Mesenchymal stem cell (in vitro differentiated cells and primary cell): ENCODE data around the gene WWOX.
A peak's percentile ranks its signal among the peaks of the same experiment; 100 is the strongest.

ENCODE experiments used
- DNase-seq: peaks from one replicate; pipeline ENCODE4 v3.0.0-alpha.2; 2013
- H2AFZ ChIP-seq: one replicate; pipeline ENCODE4 v1.6.1; 2013; ENCODE audit warnings: low read depth, mild to moderate bottlenecking, control low read depth, inconsistent platforms, low read length, moderate library complexity
- H2AK5ac ChIP-seq: 2 replicates; pipeline ENCODE4 v1.6.1; 2013; ENCODE audit warnings: low read length, moderate library complexity, mild to moderate bottlenecking, inconsistent platforms; ENCODE audit not compliant: severe bottlenecking
- H2BK120ac ChIP-seq: one replicate; pipeline ENCODE4 v1.6.1; 2013; ENCODE audit warnings: low read depth, mild to moderate bottlenecking, inconsistent platforms, low read length, moderate library complexity
- H2BK12ac ChIP-seq, 2 experiments: one replicate each; pipeline ENCODE4 v1.6.1; 2013; ENCODE audit warnings: inconsistent platforms in 2 of 2, low read length in 2 of 2, mild to moderate bottlenecking in 2 of 2, moderate library complexity in 2 of 2, control low read depth in 1 of 2
- H2BK15ac ChIP-seq: one replicate; pipeline ENCODE4 v1.6.1; 2013; ENCODE audit warnings: mild to moderate bottlenecking, low read depth, inconsistent platforms; ENCODE audit not compliant: poor library complexity, severe bottlenecking
- H2BK5ac ChIP-seq: 2 replicates; pipeline ENCODE4 v1.6.1; 2013; ENCODE audit warnings: low read depth, mild to moderate bottlenecking, low read length, control low read depth, inconsistent platforms; ENCODE audit not compliant: poor library complexity, severe bottlenecking
- H3K14ac ChIP-seq, 2 experiments: one replicate each; pipeline ENCODE4 v1.6.1; 2013; ENCODE audit warnings: inconsistent platforms in 2 of 2, low read length in 2 of 2, control low read depth in 1 of 2, mild to moderate bottlenecking in 1 of 2, moderate library complexity in 1 of 2
- H3K18ac ChIP-seq, 2 experiments: one replicate each; pipeline ENCODE4 v1.6.1; 2013; ENCODE audit warnings: inconsistent platforms in 2 of 2, low read length in 2 of 2, control low read depth in 1 of 2, low read depth in 1 of 2, mild to moderate bottlenecking in 1 of 2
- H3K23ac ChIP-seq, 2 experiments: one replicate each; pipeline ENCODE4 v1.6.1; 2013; ENCODE audit warnings: inconsistent platforms in 2 of 2, low read length in 2 of 2, mild to moderate bottlenecking in 2 of 2, moderate library complexity in 2 of 2, control low read depth in 1 of 2
- H3K27ac ChIP-seq: 2 replicates; pipeline ENCODE4 v1.5.1; 2013; ENCODE audit warnings: mild to moderate bottlenecking, moderate library complexity, low read length, control low read depth, inconsistent platforms; ENCODE audit not compliant: poor library complexity, severe bottlenecking
- H3K27me3 ChIP-seq, 2 experiments: 2 replicates each; pipeline versions ENCODE4 v1.6.1 to v1.7.0; 2013; ENCODE audit warnings: low read length in 2 of 2, mild to moderate bottlenecking in 2 of 2, moderate library complexity in 2 of 2, control low read depth in 1 of 2, inconsistent platforms in 1 of 2; ENCODE audit not compliant: control insufficient read depth in 1 of 2, insufficient read depth in 1 of 2
- H3K36me3 ChIP-seq, 2 experiments: 2 replicates each; pipeline versions ENCODE4 v1.6.1 to v1.7.0; 2013; ENCODE audit warnings: low read length in 2 of 2, control low read depth in 1 of 2, inconsistent platforms in 1 of 2, low read depth in 1 of 2, mild to moderate bottlenecking in 1 of 2; ENCODE audit not compliant: insufficient read depth in 2 of 2, control insufficient read depth in 1 of 2
- H3K4ac ChIP-seq, 2 experiments: one replicate each; pipeline ENCODE4 v1.6.1; 2013; ENCODE audit warnings: inconsistent platforms in 2 of 2, low read length in 2 of 2, mild to moderate bottlenecking in 2 of 2, moderate library complexity in 2 of 2, control low read depth in 1 of 2, low read depth in 1 of 2
- H3K4me1 ChIP-seq: 2 replicates; pipeline ENCODE4 v1.6.1; 2013; ENCODE audit warnings: low read depth, low read length, control low read depth; ENCODE audit not compliant: control insufficient read depth, insufficient read depth
- H3K4me2 ChIP-seq: 2 replicates; pipeline ENCODE4 v1.6.1; 2013; ENCODE audit warnings: low read length, mild to moderate bottlenecking, inconsistent platforms; ENCODE audit not compliant: poor library complexity, severe bottlenecking
- H3K4me3 ChIP-seq, 2 experiments: 2 replicates each; pipeline versions ENCODE4 v1.5.1 to v1.7.0; 2013; ENCODE audit warnings: low read length in 2 of 2, mild to moderate bottlenecking in 2 of 2, control low read depth in 1 of 2, low read depth in 1 of 2; ENCODE audit not compliant: insufficient read depth in 1 of 2
- H3K79me1 ChIP-seq: replicated peaks from 2 replicates; pipeline ENCODE4 v1.6.1; 2013; ENCODE audit warnings: mild to moderate bottlenecking, control low read depth, low read length, inconsistent platforms; ENCODE audit not compliant: poor library complexity, severe bottlenecking
- H3K9ac ChIP-seq: 2 replicates; pipeline ENCODE4 v1.7.0; 2013; ENCODE audit warnings: mild to moderate bottlenecking, low read length, moderate library complexity
- H3K9me3 ChIP-seq: 2 replicates; pipeline ENCODE4 v1.7.0; 2013; ENCODE audit warnings: mild to moderate bottlenecking, low read length; ENCODE audit not compliant: control insufficient read depth
- H4K8ac ChIP-seq: one replicate; pipeline ENCODE4 v1.6.1; 2013; ENCODE audit warnings: inconsistent platforms, mild to moderate bottlenecking, low read length, moderate library complexity
- H4K91ac ChIP-seq: one replicate; pipeline ENCODE4 v1.6.1; 2013; ENCODE audit warnings: mild to moderate bottlenecking, low read length, inconsistent platforms
- WGBS: methylation state at CpG from one replicate; pipeline ENCODE4 v1.1.7; 2013; ENCODE audit warnings: mixed read lengths; 5-methylcytosine and 5-hydroxymethylcytosine counted together

Gene WWOX

GRCh38 chr16:78507576-78507975, 408.1 kb downstream of the WWOX start:
- Histone ChIP-seq H2AK5ac (no peak overlapping the region), H3K4me2 (no peak overlapping the region), H3K27ac (no peak overlapping the region), H2BK5ac (no peak overlapping the region), H3K9ac (no peak overlapping the region), H2BK120ac (no peak overlapping the region), H4K8ac (no peak overlapping the region), H3K18ac (no peak overlapping the region), H3K36me3 (no peaks in the 10 kb centered on the region), H3K14ac (no peak overlapping the region), H2BK12ac (no peak overlapping the region), H3K4ac (no peak overlapping the region), H3K9me3 (no peaks in the 10 kb centered on the region), H3K27me3 (no peaks in the 10 kb centered on the region), H3K4me1 (peaks cover 5% of the 10 kb centered on the region), H3K4me3 (no peak overlapping the region), H2BK15ac (no peak overlapping the region), H4K91ac (no peak overlapping the region), H3K23ac (no peak overlapping the region), H3K79me1 (no peaks in the 10 kb centered on the region), H2AFZ (no peak overlapping the region)
- DNase-seq, result no peak
- 93% methylated on average over 12 of the region's 12 CpGs for WGBS

GRCh38 chr16:78509965-78510364, 410.5 kb downstream of the WWOX start:
- Histone ChIP-seq H3K9me3 (no peaks in the 10 kb centered on the region), H2BK120ac (no peak overlapping the region), H3K27ac (no peak overlapping the region), H3K4me1 (peaks cover 5% of the 10 kb centered on the region), H2BK12ac (no peak overlapping the region), H2BK5ac (no peak overlapping the region), H3K79me1 (no peaks in the 10 kb centered on the region), H3K14ac (no peak overlapping the region), H2BK15ac (no peak overlapping the region), H3K23ac (no peak overlapping the region), H3K27me3 (no peaks in the 10 kb centered on the region), H3K4me3 (no peak overlapping the region), H3K18ac (no peak overlapping the region), H3K9ac (no peak overlapping the region), H2AFZ (no peak overlapping the region), H3K36me3 (no peaks in the 10 kb centered on the region), H2AK5ac (no peak overlapping the region), H4K8ac (no peak overlapping the region), H4K91ac (no peak overlapping the region), H3K4ac (no peak overlapping the region), H3K4me2 (no peak overlapping the region)
- DNase-seq, result no peak
- WGBS, result 90% methylated on average over 3 of the region's 7 CpGs

- H3K23ac ChIP-seq, result no peak overlapping the region
- H2BK12ac ChIP-seq, result no peak overlapping the region
- H3K9ac ChIP-seq, result no peak overlapping the region
- no peak overlapping the region for H2AFZ ChIP-seq
- H4K8ac ChIP-seq, result no peak overlapping the region
- H3K79me1 ChIP-seq, result no peaks in the 10 kb centered on the region
- no peak overlapping the region for H3K27ac ChIP-seq
- no peak overlapping the region for H2BK15ac ChIP-seq
- no peak overlapping the region for H3K18ac ChIP-seq
- H3K14ac ChIP-seq, result no peak overlapping the region
- no peaks in the 10 kb centered on the region for H3K27me3 ChIP-seq
- H3K4me3 ChIP-seq, result no peak overlapping the region
- no peak overlapping the region for H2AK5ac ChIP-seq
- H3K4ac ChIP-seq, result no peak overlapping the region
- H3K9me3 ChIP-seq, result no peaks in the 10 kb centered on the region
- 100% methylated on average over 2 of the region's 4 CpGs for WGBS
- H2BK5ac ChIP-seq, result no peak overlapping the region
- no peaks in the 10 kb centered on the region for H3K36me3 ChIP-seq
- H3K4me1 ChIP-seq, result peaks cover 5% of the 10 kb centered on the region
- H2BK120ac ChIP-seq, result no peak overlapping the region
- H3K4me2 ChIP-seq, result no peak overlapping the region
- H4K91ac ChIP-seq, result no peak overlapping the region
- no peak for DNase-seq
Observed at GRCh38 chr16:78510496-78510895, 411.0 kb downstream of the WWOX start.

GRCh38 chr16:78513838-78514237, 414.4 kb downstream of the WWOX start:
- Histone ChIP-seq H3K9me3 (no peaks in the 10 kb centered on the region), H3K9ac (no peak overlapping the region), H2BK12ac (no peak overlapping the region), H4K91ac (no peak overlapping the region), H2AFZ (no peak overlapping the region), H3K4me3 (no peak overlapping the region), H3K4ac (no peak overlapping the region), H3K27ac (no peak overlapping the region), H2BK15ac (no peak overlapping the region), H2BK5ac (no peak overlapping the region), H3K4me1 (no peaks in the 10 kb centered on the region), H2AK5ac (no peak overlapping the region), H3K14ac (no peak overlapping the region), H3K23ac (no peak overlapping the region), H2BK120ac (no peak overlapping the region), H3K18ac (no peak overlapping the region), H3K4me2 (no peak overlapping the region), H3K27me3 (no peaks in the 10 kb centered on the region), H3K36me3 (no peaks in the 10 kb centered on the region), H3K79me1 (no peaks in the 10 kb centered on the region), H4K8ac (no peak overlapping the region)
- peak; percentile 32 for DNase-seq
- 81% methylated on average over 1 of the region's 3 CpGs for WGBS
